ENCODE results near the gene MYCBP2. TPM values are rescaled to one million over a fixed set of nuclear protein-coding genes. Genes with fewer than 3 reads are reported as not detected.

The MYCBP2 gene
- total RNA-seq, 2 experiments from 2014 or later = 97.5 to 101 TPM

GRCh38 chr13:77055158-77055557 lies 271.7 kb downstream of the MYCBP2 start:
- Mint-ChIP-seq H3K4me1 (ENCODE audit: low read depth) (no peaks in the 10 kb centered on the region), H3K27me3 (no peaks in the 10 kb centered on the region), H3K4me3 (no peak overlapping the region), H3K27ac (no peak overlapping the region), H3K36me3 (ENCODE audit: low read depth) (peaks cover 43% of the 10 kb centered on the region), H3K9me3 (no peaks in the 10 kb centered on the region)
- intact Hi-C loops (cut with micrococcal nuclease) = no loop called here
- CTCF ChIA-PET = interaction anchor here (0.6 to 0.9 kb wide), 2 partner anchors 98 to 118 kb away, joined by 3 read pairs; no protein-coding TSS in a partner anchor
- no peak for TF ChIP-seq CTCF (IDR thresholded peaks at IDR 0.05)
- DNase-seq = no peak
- ATAC-seq = no peak
- POLR2A ChIA-PET = interaction anchor here (0.7 kb wide), 1 partner anchor 28 kb away, joined by 3 read pairs; the partner anchor contains the start of gene FBXL3

- no peak overlapping the region for H3K4me3 Mint-ChIP-seq
- CTCF ChIA-PET = interaction anchor here (1.3 kb wide), 1 partner anchor 73 kb away, joined by 3 read pairs; no protein-coding TSS in a partner anchor
- ATAC-seq (no peak), DNase-seq (no peak)
- H3K27ac Mint-ChIP-seq = no peak overlapping the region
- H3K4me1 Mint-ChIP-seq (ENCODE audit: low read depth) = no peaks in the 10 kb centered on the region
- TF ChIP-seq CTCF (IDR thresholded peaks at IDR 0.05) = no peak
- intact Hi-C loops (cut with micrococcal nuclease) = no loop called here
- H3K9me3 Mint-ChIP-seq = no peaks in the 10 kb centered on the region
- peaks cover 55% of the 10 kb centered on the region for H3K36me3 Mint-ChIP-seq (ENCODE audit: low read depth)
- no peaks in the 10 kb centered on the region for H3K27me3 Mint-ChIP-seq
- POLR2A ChIA-PET = no interaction called here
Observed at GRCh38 chr13:77053192-77053591, 273.7 kb downstream of the MYCBP2 start.

- ATAC-seq = no peak
- Mint-ChIP-seq H3K27ac (peak overlapping the region; percentile 25), H3K9me3 (no peaks in the 10 kb centered on the region), H3K36me3 (ENCODE audit: low read depth) (peaks cover 51% of the 10 kb centered on the region), H3K4me1 (ENCODE audit: low read depth) (peaks cover 5% of the 10 kb centered on the region), H3K27me3 (no peaks in the 10 kb centered on the region), H3K4me3 (no peak overlapping the region)
- ChIA-PET POLR2A (no interaction called here), CTCF (no interaction called here)
- intact Hi-C loops (cut with micrococcal nuclease) = no loop called here
- no peak for DNase-seq
- no peak for TF ChIP-seq CTCF (IDR thresholded peaks at IDR 0.05)
Observed at GRCh38 chr13:77048681-77049080, 278.2 kb downstream of the MYCBP2 start.

- intact Hi-C loops (cut with micrococcal nuclease) = no loop called here
- no peaks in the 10 kb centered on the region for H3K27me3 Mint-ChIP-seq
- ChIA-PET POLR2A (interaction anchor here (0.7 kb wide), 1 partner anchor 21 kb away, joined by 3 read pairs; no protein-coding TSS in a partner anchor), CTCF (interaction anchor here (1.0 kb wide), 1 partner anchor 545 kb away, joined by 3 read pairs; no protein-coding TSS in a partner anchor)
- no peak overlapping the region for H3K4me3 Mint-ChIP-seq
- peaks cover 51% of the 10 kb centered on the region for H3K36me3 Mint-ChIP-seq (ENCODE audit: low read depth)
- no peaks in the 10 kb centered on the region for H3K9me3 Mint-ChIP-seq
- DNase-seq (no peak), ATAC-seq (no peak)
- peak overlapping the region; percentile 52 for H3K27ac Mint-ChIP-seq
- H3K4me1 Mint-ChIP-seq (ENCODE audit: low read depth) = peaks cover 5% of the 10 kb centered on the region
- TF ChIP-seq CTCF (IDR thresholded peaks at IDR 0.05) = no peak
Observed at GRCh38 chr13:77047649-77048343, 279.1 kb downstream of the MYCBP2 start.

- Mint-ChIP-seq H3K27ac (peak overlapping the region; percentile 2), H3K36me3 (ENCODE audit: low read depth) (peaks cover 16% of the 10 kb centered on the region), H3K4me1 (ENCODE audit: low read depth) (peaks cover 4% of the 10 kb centered on the region), H3K27me3 (no peaks in the 10 kb centered on the region), H3K4me3 (no peak overlapping the region), H3K9me3 (no peaks in the 10 kb centered on the region)
- DNase-seq (no peak), ATAC-seq (no peak)
- TF ChIP-seq CTCF (IDR thresholded peaks at IDR 0.05) = no peak
- intact Hi-C loops (cut with micrococcal nuclease) = no loop called here
- CTCF ChIA-PET = interaction anchor here (0.7 to 1.0 kb wide), 4 partner anchors 54 to 135 kb away, joined by 3 read pairs; no protein-coding TSS in a partner anchor
- POLR2A ChIA-PET = interaction anchor here (0.8 kb wide), 1 partner anchor 16 kb away, joined by 3 read pairs; no protein-coding TSS in a partner anchor
Observed at GRCh38 chr13:77042566-77043177, 284.2 kb downstream of the MYCBP2 start.

All from activated CD8-positive, alpha-beta T cell treated with anti-CD3 and anti-CD28 coated beads for 36 hours (primary cell).